Fibroblast of lung (primary cell): ENCODE measurements around the gene FNDC3B. TPM values are rescaled to one million over a fixed set of nuclear protein-coding genes. Genes with fewer than 3 reads are reported as not detected.

Experiments
- DNase-seq, 2 donors: peaks; one replicate each; pipeline versions ENCODE4 v3.0.0 to v3.0.0-alpha.2; 2010; ENCODE audit warnings: low read depth in 2 of 2
- H2AFZ ChIP-seq: 2 replicates; pipeline ENCODE4 v1.5.1; 2012; ENCODE audit warnings: low read length, control low read depth, inconsistent platforms
- H3K27ac ChIP-seq: 2 replicates; pipeline ENCODE4 v1.5.1; 2011; ENCODE audit warnings: low read length, control low read depth; ENCODE audit not compliant: insufficient read depth
- H3K27me3 ChIP-seq: 2 replicates; pipeline ENCODE4 v1.5.1; 2011; ENCODE audit warnings: mild to moderate bottlenecking, low read length; ENCODE audit not compliant: control insufficient read depth, insufficient read depth
- H3K36me3 ChIP-seq: 2 replicates; pipeline ENCODE4 v1.5.1; 2011; ENCODE audit warnings: low read length; ENCODE audit not compliant: control insufficient read depth, insufficient read depth
- H3K4me1 ChIP-seq: 2 replicates; pipeline ENCODE4 v1.5.1; 2011; ENCODE audit warnings: low read length; ENCODE audit not compliant: control insufficient read depth, insufficient read depth; ENCODE audit errors: extremely low read depth
- H3K4me2 ChIP-seq: 2 replicates; pipeline ENCODE4 v1.5.1; 2011; ENCODE audit warnings: low read length, control low read depth; ENCODE audit not compliant: insufficient read depth; ENCODE audit errors: extremely low read depth
- H3K4me3 ChIP-seq, 4 experiments: fragments of 200-600 bp in 1 of 4; sonication (generic) in 1 of 4; replicated peaks in 1 of 4; 2 replicates each; pipeline ENCODE4 v1.5.1; 2011 to 2016; ENCODE audit warnings: low read length in 4 of 4, low read depth in 3 of 4, mild to moderate bottlenecking in 3 of 4, control low read depth in 2 of 4, inconsistent platforms in 1 of 4, mixed read lengths in 1 of 4; ENCODE audit not compliant: insufficient read depth in 1 of 4; ENCODE audit errors: control extremely low read depth in 1 of 4
- H3K79me2 ChIP-seq: 2 replicates; pipeline ENCODE4 v1.5.1; 2012; ENCODE audit warnings: mild to moderate bottlenecking, low read length, inconsistent platforms; ENCODE audit not compliant: control insufficient read depth, insufficient read depth
- H3K9ac ChIP-seq: 2 replicates; pipeline ENCODE4 v1.5.1; 2011; ENCODE audit warnings: mild to moderate bottlenecking, low read length, control low read depth; ENCODE audit not compliant: insufficient read depth
- H3K9me3 ChIP-seq: 2 replicates; pipeline ENCODE4 v1.5.1; 2012; ENCODE audit warnings: low read depth, low read length; ENCODE audit not compliant: control insufficient read depth, insufficient read depth
- H4K20me1 ChIP-seq: 2 replicates; pipeline ENCODE4 v1.5.1; 2011; ENCODE audit warnings: low read length; ENCODE audit not compliant: control insufficient read depth, insufficient read depth; ENCODE audit errors: extremely low read depth
- CTCF ChIP-seq, 2 donors: IDR thresholded peaks in 1 of 2; conservative IDR thresholded peaks in 1 of 2; 1 replicate in 1 of 2; 2 replicates in 1 of 2; pipeline ENCODE4 v1.5.1; 2011 to 2012; ENCODE audit warnings: low read length in 2 of 2, control low read depth in 1 of 2, inconsistent platforms in 1 of 2, low read depth in 1 of 2, mild to moderate bottlenecking in 1 of 2
- EZH2 ChIP-seq: IDR thresholded peaks from 2 replicates; pipeline ENCODE4 v1.5.1; 2012; ENCODE audit warnings: low read length, control low read depth, mild to moderate bottlenecking; ENCODE audit errors: missing control alignments
- polyA plus RNA-seq, 2 donors: library from polyadenylated mRNA; depleted of rRNA in 1 of 2; stranded (reverse) in 1 of 2; unstranded in 1 of 2; fragments of >200 nt; gene quantifications; 2 replicates each; pipeline ENCODE4 v1.2.1, GENCODE V29; 2011 to 2012; ENCODE audit warnings: missing spikeins in 1 of 2
- total RNA-seq: library from RNA; depleted of rRNA; stranded (reverse); fragments of >200 nt; gene quantifications from 2 replicates; pipeline ENCODE4 v1.2.1, GENCODE V29; 2014

The FNDC3B gene
- total and polyA plus RNA-seq, 2 donors (not counting 1 experiment from before 2014, with no cell fraction given), result 26.1 to 76.8 TPM

- no peak overlapping the region for H3K9ac ChIP-seq
- H3K4me1 ChIP-seq, result peaks cover 2% of the 10 kb centered on the region
- no peak for DNase-seq
- H3K36me3 ChIP-seq, result peaks cover 13% of the 10 kb centered on the region
- H3K9me3 ChIP-seq, result no peaks in the 10 kb centered on the region
- no peak overlapping the region for H3K4me2 ChIP-seq
- no peak for TF ChIP-seq CTCF (conservative IDR thresholded peaks at IDR 0.05 in 1 of 2, IDR thresholded peaks at IDR 0.05 in 1 of 2; ENCODE audit: low read depth in 1 of 2, low read length in 2 of 2)
- no peak for TF ChIP-seq EZH2
- H2AFZ ChIP-seq, result no peak overlapping the region
- H3K27me3 ChIP-seq, result no peaks in the 10 kb centered on the region
- H3K4me3 ChIP-seq, result no peak overlapping the region
- no peaks in the 10 kb centered on the region for H4K20me1 ChIP-seq
- H3K79me2 ChIP-seq, result no peaks in the 10 kb centered on the region
- no peak overlapping the region for H3K27ac ChIP-seq
Measured at GRCh38 chr3:172328282-172328681, 288.9 kb downstream of the FNDC3B start.

GRCh38 chr3:172329070-172329469, 289.7 kb downstream of the FNDC3B start:
- H3K27me3 ChIP-seq, result no peaks in the 10 kb centered on the region
- no peak for DNase-seq
- peaks cover 16% of the 10 kb centered on the region for H3K36me3 ChIP-seq
- H3K27ac ChIP-seq, result no peak overlapping the region
- H3K4me2 ChIP-seq, result no peak overlapping the region
- no peak overlapping the region for H2AFZ ChIP-seq
- no peak for TF ChIP-seq EZH2
- TF ChIP-seq CTCF (conservative IDR thresholded peaks at IDR 0.05 in 1 of 2, IDR thresholded peaks at IDR 0.05 in 1 of 2; ENCODE audit: low read depth in 1 of 2, low read length in 2 of 2), result peak in 1 of 2 donors; percentile 6
- H3K9ac ChIP-seq, result no peak overlapping the region
- no peaks in the 10 kb centered on the region for H4K20me1 ChIP-seq
- H3K79me2 ChIP-seq, result no peaks in the 10 kb centered on the region
- peaks cover 2% of the 10 kb centered on the region for H3K4me1 ChIP-seq
- no peaks in the 10 kb centered on the region for H3K9me3 ChIP-seq
- no peak overlapping the region for H3K4me3 ChIP-seq

- H3K27ac ChIP-seq, result no peak overlapping the region
- no peaks in the 10 kb centered on the region for H4K20me1 ChIP-seq
- no peak overlapping the region for H2AFZ ChIP-seq
- TF ChIP-seq CTCF (conservative IDR thresholded peaks at IDR 0.05 in 1 of 2, IDR thresholded peaks at IDR 0.05 in 1 of 2; ENCODE audit: low read depth in 1 of 2, low read length in 2 of 2) (no peak), EZH2 (no peak)
- H3K36me3 ChIP-seq, result peaks cover 15% of the 10 kb centered on the region
- no peak overlapping the region for H3K4me2 ChIP-seq
- H3K9me3 ChIP-seq, result no peaks in the 10 kb centered on the region
- H3K79me2 ChIP-seq, result no peaks in the 10 kb centered on the region
- H3K27me3 ChIP-seq, result no peaks in the 10 kb centered on the region
- no peak overlapping the region for H3K9ac ChIP-seq
- no peak overlapping the region for H3K4me3 ChIP-seq
- H3K4me1 ChIP-seq, result no peaks in the 10 kb centered on the region
- no peak for DNase-seq
Measured at GRCh38 chr3:172330413-172330812, 291.0 kb downstream of the FNDC3B start.
